Choroid plexus epithelial cell (primary cell): ENCODE results near the gene MATN1.

Experiments
- DNase-seq: peaks from one replicate; pipeline ENCODE4 v3.0.0-alpha.2; 2010; ENCODE audit warnings: low read depth
- H3K4me3 ChIP-seq: 2 replicates; pipeline ENCODE4 v1.5.1; 2011; ENCODE audit warnings: low read depth, mild to moderate bottlenecking, control low read depth, low read length, moderate library complexity
- TF ChIP-seq, protein P1 (sequence below): conservative IDR thresholded peaks from 2 replicates; pipeline ENCODE4 v1.5.1; 2011; ENCODE audit warnings: low read depth, mild to moderate bottlenecking, control low read depth, inconsistent platforms, low read length, moderate library complexity

The MATN1 gene

DNA sequence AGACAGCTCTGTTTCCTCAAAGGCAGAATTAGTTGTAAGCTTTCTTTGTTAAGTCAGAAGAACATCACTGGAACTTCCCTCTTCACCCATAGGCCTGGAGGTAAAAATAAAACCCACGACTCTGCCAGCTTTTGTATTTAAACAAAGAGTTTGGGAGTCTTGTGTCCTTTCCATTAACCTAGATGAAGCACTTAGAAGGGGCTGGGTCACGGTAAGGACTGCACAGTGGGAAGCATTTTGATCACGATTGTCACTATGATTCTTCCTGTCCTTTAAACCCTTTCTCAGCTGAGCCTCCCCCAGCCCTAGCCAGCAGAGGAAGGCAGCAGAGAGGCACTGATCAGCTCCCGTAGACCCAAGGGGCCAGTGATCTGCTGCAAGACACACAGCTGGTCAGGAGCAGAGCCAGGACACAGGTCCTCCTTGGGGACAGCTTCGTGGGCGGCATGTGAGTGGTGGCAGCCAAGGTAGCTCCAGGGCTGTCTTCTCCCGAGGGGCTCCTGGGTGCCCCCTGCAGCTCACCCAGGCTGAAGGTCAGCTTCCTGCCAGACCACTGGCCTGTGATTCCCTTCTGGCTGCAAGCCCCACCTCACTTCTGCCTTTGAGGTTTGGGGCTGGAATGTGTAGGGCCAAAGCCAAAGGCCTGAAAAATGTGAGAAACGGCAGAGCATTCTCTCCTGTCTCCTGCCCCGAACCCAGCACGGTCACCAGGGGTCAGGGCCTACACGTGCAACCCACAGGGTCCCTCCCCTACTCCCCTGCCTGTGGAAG is 38.2 kb upstream of the MATN1 start:
- H3K4me3 ChIP-seq, result no peak overlapping the region
- TF ChIP-seq, protein P1, sequence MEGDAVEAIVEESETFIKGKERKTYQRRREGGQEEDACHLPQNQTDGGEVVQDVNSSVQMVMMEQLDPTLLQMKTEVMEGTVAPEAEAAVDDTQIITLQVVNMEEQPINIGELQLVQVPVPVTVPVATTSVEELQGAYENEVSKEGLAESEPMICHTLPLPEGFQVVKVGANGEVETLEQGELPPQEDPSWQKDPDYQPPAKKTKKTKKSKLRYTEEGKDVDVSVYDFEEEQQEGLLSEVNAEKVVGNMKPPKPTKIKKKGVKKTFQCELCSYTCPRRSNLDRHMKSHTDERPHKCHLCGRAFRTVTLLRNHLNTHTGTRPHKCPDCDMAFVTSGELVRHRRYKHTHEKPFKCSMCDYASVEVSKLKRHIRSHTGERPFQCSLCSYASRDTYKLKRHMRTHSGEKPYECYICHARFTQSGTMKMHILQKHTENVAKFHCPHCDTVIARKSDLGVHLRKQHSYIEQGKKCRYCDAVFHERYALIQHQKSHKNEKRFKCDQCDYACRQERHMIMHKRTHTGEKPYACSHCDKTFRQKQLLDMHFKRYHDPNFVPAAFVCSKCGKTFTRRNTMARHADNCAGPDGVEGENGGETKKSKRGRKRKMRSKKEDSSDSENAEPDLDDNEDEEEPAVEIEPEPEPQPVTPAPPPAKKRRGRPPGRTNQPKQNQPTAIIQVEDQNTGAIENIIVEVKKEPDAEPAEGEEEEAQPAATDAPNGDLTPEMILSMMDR, result no peak

DNA sequence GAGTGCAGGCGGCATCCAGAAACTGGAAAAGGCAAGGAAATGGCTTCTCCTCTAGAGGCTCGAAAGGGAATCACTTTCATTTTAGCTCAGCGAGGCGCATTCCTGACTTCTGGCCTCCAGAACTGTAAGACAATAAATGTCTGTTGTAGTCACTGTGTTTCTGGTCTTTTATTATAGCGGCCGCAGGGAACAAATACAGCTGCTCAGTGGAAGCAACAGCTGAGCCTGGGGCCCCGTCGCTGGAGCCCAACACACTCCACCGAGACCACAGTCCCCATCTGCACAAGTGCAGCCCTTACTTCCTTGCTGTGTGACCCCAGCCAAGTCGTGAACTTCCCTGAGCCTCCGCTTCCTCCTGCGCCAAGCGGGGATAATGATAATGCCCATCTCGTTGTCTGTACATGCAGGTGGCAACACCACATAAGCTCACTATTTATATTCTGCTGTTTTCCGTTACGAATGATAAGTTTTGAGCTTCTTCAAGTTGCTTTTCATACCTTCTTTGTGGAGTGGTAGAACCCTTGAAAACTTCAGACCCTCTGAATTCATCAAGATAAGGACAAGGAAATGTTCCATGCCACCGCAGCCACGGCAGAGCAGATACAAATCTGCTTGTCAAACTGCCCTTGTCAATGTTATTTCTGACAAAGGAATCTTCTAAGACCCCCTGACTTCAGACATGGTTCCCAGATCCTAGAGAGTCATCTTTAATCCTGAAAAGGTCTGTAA is 37.4 kb upstream of the MATN1 start:
- no peak overlapping the region for H3K4me3 ChIP-seq
- no peak for DNase-seq

More for the DNA sequence above, 38.2 kb upstream of the MATN1 start:
- peak; percentile 34 for DNase-seq

DNA sequence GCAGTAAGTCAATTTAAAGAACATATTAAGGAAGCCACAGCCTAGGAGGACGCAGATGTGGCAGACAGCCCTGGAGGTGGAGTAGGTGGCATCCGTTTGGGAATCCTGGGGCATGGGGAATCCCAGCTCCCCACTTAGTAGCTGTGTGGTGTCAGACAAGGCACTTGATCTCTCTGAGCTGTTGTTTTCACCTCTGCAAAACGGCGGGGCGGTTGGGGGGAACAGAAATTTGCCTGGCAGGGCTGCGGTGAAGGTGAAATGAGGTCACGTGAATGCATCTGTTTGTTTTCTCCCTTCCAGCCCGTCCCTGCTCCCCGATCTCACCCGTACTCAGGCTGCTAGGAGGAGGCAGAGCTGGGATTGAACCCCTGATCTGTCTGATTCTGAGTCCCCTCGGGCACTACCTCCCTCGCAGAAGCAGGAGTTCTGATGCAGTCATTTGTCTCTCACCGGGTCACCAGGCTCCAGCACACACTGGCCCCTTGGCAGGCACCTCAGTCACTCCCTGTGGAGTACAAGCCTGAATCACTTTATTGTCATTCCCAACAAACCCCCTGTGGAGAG is 36.4 kb upstream of the MATN1 start:
- TF ChIP-seq, protein P1, result no peak
- no peak overlapping the region for H3K4me3 ChIP-seq
- DNase-seq, result no peak

More for the DNA sequence above, 37.4 kb upstream of the MATN1 start:
- TF ChIP-seq, protein P1, result no peak

DNA sequence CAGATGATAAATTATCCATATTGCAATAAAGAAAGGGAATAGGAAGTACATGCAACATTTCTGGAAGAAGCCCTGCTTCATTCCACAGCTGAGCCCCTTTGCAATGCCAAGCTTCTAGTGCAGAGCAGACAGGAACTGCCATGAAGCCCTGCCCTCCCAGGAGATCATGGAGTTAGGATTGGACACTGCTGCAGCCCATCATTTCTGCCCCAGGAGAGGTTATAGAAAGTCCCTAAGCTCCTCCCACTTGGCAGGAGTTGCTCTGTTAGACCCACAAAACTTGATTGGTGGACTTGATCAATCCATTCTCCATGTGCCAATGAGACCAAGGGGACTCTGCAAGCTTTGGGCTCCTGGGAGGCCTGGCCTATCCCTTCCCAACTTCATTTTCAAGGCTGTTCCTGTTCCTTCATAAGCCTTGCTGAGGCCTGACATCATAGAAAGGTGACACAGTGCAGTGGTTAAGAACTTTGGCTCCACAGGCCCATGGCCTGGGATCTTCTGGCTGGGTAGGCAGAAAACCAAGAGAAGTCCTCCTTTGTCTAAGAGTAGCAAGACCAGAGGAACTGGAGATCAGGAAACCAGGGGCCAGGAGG is 35.5 kb upstream of the MATN1 start:
- H3K4me3 ChIP-seq, result no peak overlapping the region
- TF ChIP-seq, protein P1, result no peak
- DNase-seq, result peak; percentile 37

DNA sequence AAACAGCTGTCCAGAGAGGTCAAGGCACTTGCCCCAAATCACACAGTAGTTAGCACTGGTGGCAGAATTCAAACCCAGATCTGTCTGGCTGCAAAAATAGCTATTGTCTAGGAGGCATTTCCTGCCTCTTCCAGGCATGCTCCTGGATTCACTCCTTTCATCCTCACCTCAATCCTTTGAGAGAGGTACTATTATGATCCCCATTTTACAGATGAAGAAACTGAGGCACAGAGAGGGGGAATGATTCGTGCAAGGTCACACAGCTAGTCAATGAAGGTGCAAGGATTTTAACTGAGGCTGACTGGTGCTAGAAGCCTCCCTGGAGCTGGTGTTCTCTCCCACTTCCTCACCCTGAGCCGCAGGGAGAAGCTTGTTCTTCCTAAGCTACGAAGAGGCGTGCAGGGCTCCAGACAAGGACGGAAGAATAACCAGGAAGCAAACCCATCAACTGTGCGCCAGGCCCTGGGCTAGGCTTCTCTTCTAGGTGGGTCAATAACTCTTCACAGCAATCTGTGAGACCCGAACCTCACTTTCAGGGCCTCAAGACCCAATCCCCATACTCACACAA is 34.8 kb upstream of the MATN1 start:
- H3K4me3 ChIP-seq, result no peak overlapping the region
- no peak for DNase-seq
- TF ChIP-seq, protein P1, result no peak

DNA sequence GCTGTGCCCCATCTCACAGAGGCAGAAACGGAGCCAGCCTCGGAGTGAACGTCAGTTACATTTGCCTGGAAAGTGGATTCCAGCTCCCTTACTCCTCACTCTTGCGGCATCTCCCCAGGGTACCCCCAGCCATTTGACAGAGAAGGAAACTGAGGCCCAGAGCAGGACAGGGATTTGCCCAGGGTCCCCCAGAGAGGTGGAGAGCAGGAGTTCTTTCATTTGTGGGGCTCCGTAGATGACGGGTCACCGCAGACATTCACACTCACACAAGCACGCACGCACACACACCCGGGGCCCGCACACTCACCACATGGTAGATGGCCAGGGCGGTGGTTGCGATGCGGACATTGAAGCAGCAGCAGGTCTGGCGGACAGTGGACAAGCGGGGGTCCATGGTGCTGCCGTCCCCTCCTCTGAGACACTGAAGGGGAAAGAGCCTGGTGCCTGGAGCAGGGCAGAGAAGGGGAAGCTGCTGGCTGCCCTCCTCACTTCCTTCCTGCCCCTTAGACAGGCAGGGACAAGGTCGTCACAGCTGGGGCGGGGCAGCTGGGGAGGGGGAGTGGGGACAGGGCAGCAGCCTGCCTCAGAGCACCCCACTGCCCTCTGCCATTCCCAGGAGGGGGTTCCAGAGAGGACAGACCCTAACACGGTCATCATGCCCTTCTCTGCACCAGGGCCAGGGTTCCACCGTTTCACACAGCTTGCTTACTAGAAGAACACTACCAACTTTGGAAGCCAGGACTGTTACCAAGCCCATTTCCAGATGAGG is 34.2 kb upstream of the MATN1 start, which contains the start of gene LAPTM5:
LAPTM5 (minus strand) TSS at position 423 of the 769 bp plus-strand sequence; CDS start at position 394, 29 bp downstream.
- TF ChIP-seq, protein P1, result no peak
- no peak within 1 kb of the TSS for H3K4me3 ChIP-seq
- DNase-seq, result no peak
